Omental fat pad (tissue), 4 donors: ENCODE data around the gene SRL. TPM values are rescaled to one million over a fixed set of nuclear protein-coding genes. Genes with fewer than 3 reads are reported as not detected.

Source experiments
- ATAC-seq: fragments of 150-250 bp; one replicate; pipeline ENCODE4 v1.9.1; 2016; ENCODE audit warnings: mild to moderate bottlenecking, moderate library complexity; ENCODE audit not compliant: low FRiP score
- DNase-seq: peaks from one replicate; pipeline ENCODE4 v3.0.0-alpha.2; 2019; ENCODE audit warnings: low spot score
- CTCF ChIP-seq, 3 donors: fragments of 450-650 bp; IDR thresholded peaks; one replicate each; pipeline ENCODE4 v1.5.1; 2016 to 2017; ENCODE audit warnings: antibody characterized with exemption in 3 of 3, mild to moderate bottlenecking in 3 of 3, moderate library complexity in 2 of 3
- total RNA-seq, 4 donors: library from RNA; depleted of rRNA; stranded (reverse); fragments of >200 nt; gene quantifications; one replicate each; pipeline ENCODE4 v1.1.0, GENCODE V29; 2016

The SRL gene
- total RNA-seq = 1 to 10 TPM in 3 of 4 donors, under 1 TPM in 1; 0.84 to 4.4 (median 1.9) TPM

DNA sequence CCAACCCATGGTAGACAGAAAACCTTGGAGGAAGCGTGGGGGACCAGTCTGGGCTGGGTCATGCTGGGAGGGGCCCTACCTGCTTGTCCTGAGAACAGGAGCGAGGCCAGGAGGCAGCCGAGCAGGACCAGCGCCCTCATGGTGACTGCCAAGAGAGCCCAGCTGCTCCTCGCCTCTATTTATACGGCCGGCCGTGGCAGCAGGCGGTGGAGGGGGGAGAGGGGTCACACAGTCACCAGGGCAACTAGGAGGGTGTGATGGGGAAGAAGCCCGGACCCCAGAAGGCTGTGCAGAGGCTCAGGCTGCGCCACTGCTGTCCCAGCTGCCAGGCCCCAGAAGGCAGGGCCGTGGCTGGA is at the start of gene SRL:
Gene SRL (minus strand): TSS at position 153 of the 356 bp plus-strand sequence. CDS start 13 bp downstream, at position 140.
- no peak for DNase-seq
- no peak for TF ChIP-seq CTCF (IDR thresholded peaks at IDR 0.05)
- no peak for ATAC-seq

DNA sequence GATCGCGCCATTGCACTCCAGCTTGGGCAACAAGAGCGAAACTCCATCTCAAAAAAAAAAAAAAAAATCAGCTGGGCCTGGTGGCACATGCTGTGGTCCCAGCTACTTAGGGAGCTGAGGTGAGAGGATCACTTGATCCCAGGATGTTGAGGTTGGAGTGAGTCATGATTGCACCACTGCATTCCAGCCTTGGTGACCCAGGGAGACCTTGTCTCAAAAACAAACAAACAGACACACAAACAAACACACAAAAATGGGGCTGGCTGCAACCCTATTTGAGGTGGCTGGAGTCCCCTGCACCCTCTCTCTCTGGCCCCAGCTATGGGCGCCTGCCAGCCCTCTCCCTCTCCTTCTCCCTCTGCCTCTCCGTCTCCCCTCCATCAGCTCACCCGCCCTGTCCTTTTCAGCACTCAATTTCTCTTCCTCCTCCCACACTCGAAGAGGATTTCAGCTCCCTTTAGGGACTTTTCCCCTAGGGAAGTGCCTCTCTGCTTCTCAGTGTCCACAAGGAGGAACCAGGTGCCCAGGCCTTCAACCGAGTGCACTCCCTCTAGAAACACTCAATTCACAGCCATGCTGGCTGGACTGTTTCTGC is 48.5 kb upstream of the SRL start:
- TF ChIP-seq CTCF (IDR thresholded peaks at IDR 0.05) = no peak
- DNase-seq = no peak
- ATAC-seq = peak; percentile 46

- DNase-seq (no peak), ATAC-seq (peak; percentile 55)
- peak in 1 of 3 donors; percentile 84 for TF ChIP-seq CTCF (IDR thresholded peaks at IDR 0.05)
These were observed 46.5 kb upstream of the SRL start for GRCh38 chr16:4288148-4288921.

GRCh38 chr16:4285167-4285566 is 43.3 kb upstream of the SRL start:
- TF ChIP-seq CTCF (IDR thresholded peaks at IDR 0.05) = no peak
- DNase-seq = no peak
- ATAC-seq = no peak

- no peak for TF ChIP-seq CTCF (IDR thresholded peaks at IDR 0.05)
- DNase-seq (no peak), ATAC-seq (no peak)
These were observed 42.1 kb upstream of the SRL start for GRCh38 chr16:4283939-4284338.

DNA sequence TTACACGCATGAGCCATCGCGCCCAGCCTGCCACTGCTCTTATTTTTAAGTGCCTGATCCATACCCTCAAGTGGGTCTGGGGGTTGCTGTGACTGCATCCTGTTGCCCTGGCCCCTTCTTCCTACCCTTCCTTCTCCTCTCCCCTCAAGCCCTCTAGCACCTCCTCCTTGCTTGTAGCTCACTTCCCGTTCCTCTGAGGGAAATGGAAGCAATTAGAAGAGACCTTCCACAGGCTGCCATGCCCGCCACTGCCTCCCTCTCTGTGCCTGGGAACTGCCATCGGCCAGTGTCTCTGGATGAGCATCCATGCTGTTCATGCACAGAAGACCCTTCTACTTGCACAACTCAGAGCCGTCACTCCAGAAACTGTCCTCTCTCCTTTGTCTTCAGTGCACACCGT is 41.6 kb upstream of the SRL start:
- no peak for TF ChIP-seq CTCF (IDR thresholded peaks at IDR 0.05)

DNA sequence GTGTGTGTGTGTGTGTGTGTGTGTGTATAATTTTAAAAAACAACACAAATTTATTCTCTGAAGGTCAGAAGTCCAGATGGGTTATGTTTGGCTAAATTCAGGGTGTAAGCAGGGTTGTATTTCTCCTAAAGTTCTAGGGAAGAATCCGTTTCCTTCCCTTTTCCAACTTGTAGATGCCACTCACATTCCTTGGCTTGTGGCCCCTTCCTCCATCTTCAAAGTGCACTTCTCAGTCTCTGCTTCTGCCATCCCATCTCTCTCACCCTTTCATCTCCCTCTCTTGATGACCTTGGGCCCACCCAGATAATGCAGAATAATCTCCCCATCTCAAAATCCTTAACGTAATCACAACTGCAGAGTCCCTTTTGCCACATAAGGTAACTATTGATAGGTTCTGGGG is 38.7 kb upstream of the SRL start:
- TF ChIP-seq CTCF (IDR thresholded peaks at IDR 0.05) = no peak
- DNase-seq = no peak
- no peak for ATAC-seq

More for the DNA sequence above, 41.6 kb upstream of the SRL start:
- DNase-seq (no peak), ATAC-seq (no peak)
